ENCODE measurements around the gene SPINT2. TPM values are rescaled to one million over a fixed set of nuclear protein-coding genes. Genes with fewer than 3 reads are reported as not detected.

SPINT2 gene
- total RNA-seq, 1 donor from 2014 or later = 9.2 TPM

GRCh38 chr19:38231918-38232317 is 32.5 kb upstream of the SPINT2 start:
- DNase-seq (ENCODE audit: low read depth, low spot score) = no peak
- Mint-ChIP-seq H3K4me1 (peaks cover 23% of the 10 kb centered on the region), H3K27ac (ENCODE audit: unreplicated experiment) (no peak overlapping the region)

GRCh38 chr19:38233740-38234251 is 30.6 kb upstream of the SPINT2 start:
- peak overlapping the region; percentile 79 for H3K4me3 Mint-ChIP-seq
- peaks cover 26% of the 10 kb centered on the region for H3K27me3 Mint-ChIP-seq (ENCODE audit: low read depth)

More at GRCh38 chr19:38231918-38232317, 32.5 kb upstream of the SPINT2 start:
- peaks cover 26% of the 10 kb centered on the region for H3K27me3 Mint-ChIP-seq (ENCODE audit: low read depth)
- peak overlapping the region; percentile 43 for H3K4me3 Mint-ChIP-seq
- H3K9me3 Mint-ChIP-seq = no peaks in the 10 kb centered on the region
- H3K36me3 Mint-ChIP-seq (ENCODE audit: low read depth) = no peaks in the 10 kb centered on the region
- no peak for TF ChIP-seq CTCF (conservative IDR thresholded peaks at IDR 0.05)

GRCh38 chr19:38234615-38235014 is 29.8 kb upstream of the SPINT2 start:
- Mint-ChIP-seq H3K4me1 (peaks cover 11% of the 10 kb centered on the region), H3K27me3 (ENCODE audit: low read depth) (peaks cover 26% of the 10 kb centered on the region), H3K9me3 (no peaks in the 10 kb centered on the region), H3K27ac (ENCODE audit: unreplicated experiment) (no peak overlapping the region), H3K4me3 (no peak overlapping the region), H3K36me3 (ENCODE audit: low read depth) (no peaks in the 10 kb centered on the region)
- TF ChIP-seq CTCF (conservative IDR thresholded peaks at IDR 0.05) = no peak
- no peak for DNase-seq (ENCODE audit: low read depth, low spot score)

More at GRCh38 chr19:38233740-38234251, 30.6 kb upstream of the SPINT2 start:
- H3K4me1 Mint-ChIP-seq = peaks cover 11% of the 10 kb centered on the region
- no peaks in the 10 kb centered on the region for H3K9me3 Mint-ChIP-seq
- no peaks in the 10 kb centered on the region for H3K36me3 Mint-ChIP-seq (ENCODE audit: low read depth)
- DNase-seq (ENCODE audit: low read depth, low spot score) = peak; percentile 94
- peak; percentile 89 for TF ChIP-seq CTCF (conservative IDR thresholded peaks at IDR 0.05)
- H3K27ac Mint-ChIP-seq (ENCODE audit: unreplicated experiment) = no peak overlapping the region

- H3K4me1 Mint-ChIP-seq = peaks cover 5% of the 10 kb centered on the region
- no peak for DNase-seq (ENCODE audit: low read depth, low spot score)
- TF ChIP-seq CTCF (conservative IDR thresholded peaks at IDR 0.05) = no peak
- peaks cover 5% of the 10 kb centered on the region for H3K27me3 Mint-ChIP-seq (ENCODE audit: low read depth)
- H3K4me3 Mint-ChIP-seq = no peak overlapping the region
- H3K36me3 Mint-ChIP-seq (ENCODE audit: low read depth) = no peaks in the 10 kb centered on the region
- H3K27ac Mint-ChIP-seq (ENCODE audit: unreplicated experiment) = peak overlapping the region; percentile 9
- H3K9me3 Mint-ChIP-seq = no peaks in the 10 kb centered on the region
Observed at GRCh38 chr19:38239816-38240215, 24.6 kb upstream of the SPINT2 start.

- H3K4me3 Mint-ChIP-seq = no peak overlapping the region
Observed at GRCh38 chr19:38243279-38243673, 21.1 kb upstream of the SPINT2 start.

More at GRCh38 chr19:38243279-38243673, 21.1 kb upstream of the SPINT2 start:
- H3K27ac Mint-ChIP-seq (ENCODE audit: unreplicated experiment) = no peak overlapping the region
- TF ChIP-seq CTCF (conservative IDR thresholded peaks at IDR 0.05) = no peak
- H3K27me3 Mint-ChIP-seq (ENCODE audit: low read depth) = peaks cover 12% of the 10 kb centered on the region
- no peaks in the 10 kb centered on the region for H3K36me3 Mint-ChIP-seq (ENCODE audit: low read depth)
- peaks cover 5% of the 10 kb centered on the region for H3K4me1 Mint-ChIP-seq
- no peaks in the 10 kb centered on the region for H3K9me3 Mint-ChIP-seq
- no peak for DNase-seq (ENCODE audit: low read depth, low spot score)
